Right lobe of liver (tissue), 6 donors: ENCODE measurements around the gene SCAPER. TPM values are rescaled to one million over a fixed set of nuclear protein-coding genes. Genes with fewer than 3 reads are reported as not detected.

Experiments used
- ATAC-seq, 4 donors: fragments of 200-7000 bp; cut with Tn5 transposase; one replicate each; pipeline ENCODE4 v1.9.1; 2020; ENCODE audit warnings: mild to moderate bottlenecking in 4 of 4, moderate library complexity in 4 of 4
- DNase-seq, 3 donors: peaks; one replicate each; pipeline ENCODE4 v3.0.0-alpha.2; 2020
- H3K27ac ChIP-seq, 3 donors: fragments of 200-600 bp; one replicate each; pipeline ENCODE4 v1.8.0; 2022
- H3K27me3 ChIP-seq, 2 donors: fragments of 200-600 bp; one replicate each; pipeline ENCODE4 v1.8.0; 2022
- H3K36me3 ChIP-seq, 4 donors: fragments of 200-600 bp; sonication (generic) in 1 of 4; one replicate each; pipeline versions ENCODE4 v1.5.1 to v1.8.0; 2017 to 2022; ENCODE audit warnings: control low read depth in 1 of 4
- H3K4me1 ChIP-seq, 4 donors: fragments of 200-600 bp; sonication (generic) in 1 of 4; one replicate each; pipeline versions ENCODE4 v1.5.1 to v1.8.0; 2017 to 2022; ENCODE audit warnings: control low read depth in 1 of 4
- H3K4me3 ChIP-seq, 3 donors: fragments of 200-600 bp; one replicate each; pipeline ENCODE4 v1.8.0; 2022
- H3K9me3 ChIP-seq, 4 donors: fragments of 200-600 bp; sonication (generic) in 1 of 4; one replicate each; pipeline versions ENCODE4 v1.5.1 to v1.8.0; 2017 to 2022; ENCODE audit warnings: control low read depth in 1 of 4
- POLR2A ChIP-seq: fragments of 450-650 bp; IDR thresholded peaks from one replicate; pipeline ENCODE4 v1.6.1; 2017; ENCODE audit warnings: antibody characterized with exemption, mild to moderate bottlenecking
- WGBS: methylation state at CpG from one replicate; pipeline ENCODE4 v1.1.6; 2018; ENCODE audit warnings: low coverage, low lambda C conversion rate; ENCODE audit not compliant: insufficient coverage; ENCODE audit errors: missing lambda C conversion rate; 5-methylcytosine and 5-hydroxymethylcytosine counted together
- intact Hi-C, 2 donors: fragments of 100-400 bp; cut with DNase I; formaldehyde crosslinking; loops; one replicate each; pipeline versions ENCODE4 v1.11.2 to v1.14.1; 2022
- total RNA-seq, 6 experiments: library from RNA; depleted of rRNA in 2 of 6; stranded (reverse); fragments of >200 nt in 2 of 6; fragmentation: NEBNext Ultra II Directional in 3 of 6; extraction: Animal tissue kit (Norgen Biotek cat#: 25700) in 3 of 6; gene quantifications; one replicate each; pipeline versions ENCODE4 v1.1.0 to v1.2.4, GENCODE V29; 2016 to 2023
- TF ChIP-seq, protein P1 (sequence below), 4 donors: fragments of 200-600 bp in 3 of 4; fragments of 450-650 bp in 1 of 4; IDR thresholded peaks; one replicate each; pipeline versions ENCODE4 v1.5.1 to v1.8.0; 2016 to 2022; ENCODE audit warnings: antibody characterized with exemption in 4 of 4, mild to moderate bottlenecking in 2 of 4
- donor health status: DM: no; HTN: yes; CAD: no.
- donor health status: DM: no; HTN: no; CAD: no.
- donor health status: DM: no; HTN: no; CAD: no.
- donor health status: DM: no; HTN: yes; CAD: no.
- donor health status: DM: no; HTN: yes; CAD: no.

Gene SCAPER
- total RNA-seq, 6 experiments from 2014 or later = 6.7 to 17.3 (median 10.4) TPM

DNA sequence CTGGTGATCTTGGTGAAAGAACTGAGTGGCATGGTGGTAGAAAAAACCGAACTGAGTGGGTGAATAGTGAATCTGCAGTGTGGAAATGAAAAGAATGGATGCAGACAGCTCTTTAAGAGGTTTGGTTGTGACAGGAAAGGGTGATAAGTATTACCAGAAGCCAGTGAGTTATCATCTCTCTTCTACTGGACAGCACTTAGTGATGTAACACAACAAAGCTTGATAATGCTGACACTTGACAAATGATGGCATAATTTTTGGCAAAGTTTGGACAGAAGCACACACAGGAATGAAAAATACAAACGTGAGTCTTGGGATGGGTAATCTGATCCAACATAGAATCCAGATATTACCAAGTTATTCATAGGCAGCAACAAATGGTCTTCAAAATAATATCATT is 456.4 kb downstream of the SCAPER start:
- no peak for DNase-seq
- Histone ChIP-seq H3K27me3 (no peaks in the 10 kb centered on the region), H3K36me3 (no peaks in the 10 kb centered on the region), H3K4me1 (no peaks in the 10 kb centered on the region), H3K4me3 (no peak overlapping the region), H3K9me3 (no peaks in the 10 kb centered on the region), H3K27ac (no peak overlapping the region)
- WGBS = 74% methylated on average over 2 of the region's 2 CpGs
- ATAC-seq = no peak
- no peak for TF ChIP-seq POLR2A
- TF ChIP-seq, protein P1, sequence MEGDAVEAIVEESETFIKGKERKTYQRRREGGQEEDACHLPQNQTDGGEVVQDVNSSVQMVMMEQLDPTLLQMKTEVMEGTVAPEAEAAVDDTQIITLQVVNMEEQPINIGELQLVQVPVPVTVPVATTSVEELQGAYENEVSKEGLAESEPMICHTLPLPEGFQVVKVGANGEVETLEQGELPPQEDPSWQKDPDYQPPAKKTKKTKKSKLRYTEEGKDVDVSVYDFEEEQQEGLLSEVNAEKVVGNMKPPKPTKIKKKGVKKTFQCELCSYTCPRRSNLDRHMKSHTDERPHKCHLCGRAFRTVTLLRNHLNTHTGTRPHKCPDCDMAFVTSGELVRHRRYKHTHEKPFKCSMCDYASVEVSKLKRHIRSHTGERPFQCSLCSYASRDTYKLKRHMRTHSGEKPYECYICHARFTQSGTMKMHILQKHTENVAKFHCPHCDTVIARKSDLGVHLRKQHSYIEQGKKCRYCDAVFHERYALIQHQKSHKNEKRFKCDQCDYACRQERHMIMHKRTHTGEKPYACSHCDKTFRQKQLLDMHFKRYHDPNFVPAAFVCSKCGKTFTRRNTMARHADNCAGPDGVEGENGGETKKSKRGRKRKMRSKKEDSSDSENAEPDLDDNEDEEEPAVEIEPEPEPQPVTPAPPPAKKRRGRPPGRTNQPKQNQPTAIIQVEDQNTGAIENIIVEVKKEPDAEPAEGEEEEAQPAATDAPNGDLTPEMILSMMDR (IDR thresholded peaks at IDR 0.05) = no peak
- intact Hi-C loops = no loop called here

DNA sequence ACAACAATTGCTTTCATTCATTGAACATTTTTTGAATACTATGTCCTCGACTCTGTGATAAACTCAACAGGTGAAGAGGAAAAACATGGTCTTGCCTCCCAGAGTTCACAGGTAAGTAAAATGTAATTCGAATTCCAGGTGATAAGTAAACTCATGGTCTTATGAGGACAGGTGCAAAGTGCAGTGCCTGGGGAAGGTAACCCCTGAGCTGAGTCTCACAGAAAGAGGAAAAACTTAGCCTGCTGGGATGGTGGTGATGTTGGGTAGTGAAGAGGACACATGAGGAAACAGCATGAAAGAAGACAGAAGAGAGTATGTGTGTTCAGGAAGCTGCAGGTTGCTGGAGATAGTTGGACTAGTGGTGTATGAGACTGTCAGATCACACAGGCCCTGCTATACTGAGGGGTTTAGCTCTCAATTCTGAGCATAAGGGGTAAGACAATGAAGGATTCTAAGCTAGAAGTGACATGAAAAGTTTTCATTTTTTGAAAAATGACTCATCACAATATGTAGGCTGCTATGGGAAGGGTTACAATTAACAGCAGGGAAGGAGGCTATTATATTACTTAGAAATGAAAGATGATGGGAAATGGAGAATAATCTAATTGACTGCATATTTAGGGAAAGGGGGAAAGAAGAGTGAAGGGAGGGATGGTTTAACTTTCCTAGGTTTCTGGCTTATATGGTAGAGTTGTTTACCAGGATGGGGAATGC is 457.3 kb downstream of the SCAPER start:
- Histone ChIP-seq H3K4me1 (no peaks in the 10 kb centered on the region), H3K4me3 (no peak overlapping the region), H3K27me3 (no peaks in the 10 kb centered on the region), H3K27ac (no peak overlapping the region), H3K9me3 (no peaks in the 10 kb centered on the region), H3K36me3 (no peaks in the 10 kb centered on the region)
- DNase-seq (no peak), ATAC-seq (no peak)
- no peak for TF ChIP-seq POLR2A
- TF ChIP-seq, protein P1 (IDR thresholded peaks at IDR 0.05) = no peak
- intact Hi-C loops = no loop called here
- WGBS = 76% methylated on average over 2 of the region's 2 CpGs

DNA sequence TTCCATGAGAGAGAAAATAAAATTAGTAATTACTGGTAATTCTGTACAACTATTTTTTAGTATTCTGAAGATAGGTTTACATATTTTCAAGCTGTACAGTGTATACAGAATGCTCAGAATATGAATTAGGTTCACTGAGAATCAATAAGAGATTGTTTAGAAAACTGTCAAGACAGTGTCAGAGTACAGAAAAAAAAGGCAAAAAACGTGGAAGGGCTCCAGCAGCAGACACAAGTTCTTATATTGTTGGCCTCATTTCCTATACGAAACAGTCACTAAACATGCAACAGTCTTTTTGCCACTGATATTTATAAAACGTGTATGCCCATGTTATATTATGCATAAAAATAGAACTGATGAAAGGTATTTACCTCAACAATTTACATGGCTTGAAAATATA is 464.7 kb downstream of the SCAPER start:
- H3K36me3 ChIP-seq = no peaks in the 10 kb centered on the region
- TF ChIP-seq, protein P1 (IDR thresholded peaks at IDR 0.05) = no peak
- TF ChIP-seq POLR2A = no peak
- H3K27ac ChIP-seq = no peak overlapping the region
- no peaks in the 10 kb centered on the region for H3K9me3 ChIP-seq
- intact Hi-C loops = no loop called here
- no peaks in the 10 kb centered on the region for H3K27me3 ChIP-seq
- no peaks in the 10 kb centered on the region for H3K4me1 ChIP-seq
- 76% methylated on average over 3 of the region's 3 CpGs for WGBS
- no peak for ATAC-seq
- no peak for DNase-seq
- no peak overlapping the region for H3K4me3 ChIP-seq

DNA sequence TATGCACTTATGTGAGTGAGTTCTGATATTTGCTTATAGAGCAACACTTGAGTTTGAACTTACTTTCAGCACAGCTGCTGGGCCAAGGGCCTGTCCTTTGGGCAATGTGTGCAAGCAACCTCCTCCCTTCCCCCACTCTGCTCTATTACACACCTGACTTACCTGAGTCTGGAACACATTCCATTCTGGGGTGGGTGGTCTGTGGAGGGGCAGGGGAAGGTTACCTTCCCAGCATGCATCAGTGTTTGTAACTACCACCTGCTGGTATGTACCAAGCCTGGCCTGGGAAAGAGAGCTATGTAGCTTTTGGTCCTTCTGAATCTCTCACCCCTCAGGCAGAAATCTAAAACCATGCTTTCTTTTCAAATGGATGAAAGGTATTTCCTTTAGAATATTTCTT is 465.6 kb downstream of the SCAPER start:
- Histone ChIP-seq H3K4me1 (no peaks in the 10 kb centered on the region), H3K27ac (no peak overlapping the region), H3K4me3 (no peak overlapping the region), H3K27me3 (no peaks in the 10 kb centered on the region), H3K9me3 (no peaks in the 10 kb centered on the region), H3K36me3 (no peaks in the 10 kb centered on the region)
- no peak for ATAC-seq
- intact Hi-C loops = no loop called here
- TF ChIP-seq POLR2A = no peak
- TF ChIP-seq, protein P1 (IDR thresholded peaks at IDR 0.05) = no peak
- DNase-seq = no peak
